Stimulated activated CD4-positive, alpha-beta T cell treated with anti-CD3 and anti-CD28 coated beads, Interleukin-15, amount 100 ng/mL, for 48 hours (primary cell): ENCODE data around the gene GZMM.

Experiments
- DNase-seq, 2 donors: peaks; one replicate each; pipeline ENCODE4 v3.0.0-alpha.2; 2020; ENCODE audit warnings: low read depth in 2 of 2

GZMM gene

DNA sequence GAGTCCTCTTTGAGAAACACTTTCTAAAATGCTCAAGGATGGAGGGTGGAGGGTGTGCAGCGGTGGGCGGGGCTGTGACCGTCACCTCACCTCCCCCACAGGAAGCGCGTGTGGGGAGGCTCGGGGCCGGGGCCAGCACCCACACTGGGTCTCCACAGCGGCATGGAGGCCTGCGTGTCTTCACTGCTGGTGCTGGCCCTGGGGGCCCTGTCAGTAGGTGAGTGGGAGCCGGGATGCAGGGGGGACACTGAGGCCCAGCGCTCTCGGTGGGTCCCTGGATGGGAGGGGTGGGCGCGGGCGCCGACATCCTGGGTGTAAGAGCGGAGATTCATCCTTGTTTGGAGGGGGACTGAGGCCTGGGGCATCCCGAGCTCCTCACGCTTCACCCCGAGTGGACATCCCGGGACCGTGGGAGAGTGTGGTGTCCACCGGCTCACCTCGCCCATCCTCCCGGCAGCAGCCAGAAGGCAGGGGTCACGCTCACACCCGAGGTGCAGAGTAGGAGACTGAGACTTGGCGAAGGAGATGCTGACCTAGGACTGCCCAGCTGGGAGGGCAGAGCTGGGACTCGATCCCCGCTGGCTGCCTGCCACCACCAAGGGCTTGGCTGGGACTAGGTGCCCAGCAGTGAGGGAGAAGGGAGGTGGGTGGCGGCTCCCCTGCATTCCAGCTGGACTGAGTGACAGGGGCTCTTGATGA is at the start of gene GZMM:
TSS of gene GZMM (plus strand) at position 144 of the 699 bp plus-strand sequence. CDS start at position 163, 19 bp downstream.
- DNase-seq: peak; percentile 50 to 62

GRCh38 chr19:494171-495080 is 49.4 kb upstream of the GZMM start:
- DNase-seq: no peak

GRCh38 chr19:495081-495401 is 48.8 kb upstream of the GZMM start:
- no peak for DNase-seq

- DNase-seq: no peak
These were observed 48.3 kb upstream of the GZMM start for GRCh38 chr19:495402-496111.

DNA sequence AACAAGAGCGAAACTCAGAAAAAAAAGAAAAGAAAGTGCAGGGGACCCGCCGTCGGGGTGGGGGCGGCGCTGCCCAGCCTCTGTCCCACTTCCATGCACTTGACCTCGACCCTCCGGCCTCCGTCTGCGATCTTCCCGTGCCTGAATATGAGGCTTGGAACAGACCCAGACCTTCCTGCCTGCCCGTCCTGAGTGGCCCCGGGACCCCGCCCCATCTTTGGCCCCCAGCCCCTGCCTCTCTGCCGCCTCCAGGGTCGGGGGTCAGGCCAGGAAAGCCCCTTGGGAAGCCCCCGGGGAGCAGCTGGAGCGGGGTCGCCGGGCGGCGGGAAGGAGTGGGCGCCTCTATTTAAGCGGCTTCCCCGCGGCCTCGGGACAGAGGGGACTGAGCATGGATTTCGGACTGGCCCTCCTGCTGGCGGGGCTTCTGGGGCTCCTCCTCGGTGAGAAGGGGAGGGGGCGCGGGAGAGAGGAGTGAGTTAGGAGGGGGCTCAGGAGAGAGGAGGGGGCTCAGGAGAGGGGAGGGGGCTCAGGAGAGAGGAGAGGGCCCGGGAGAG is 47.7 kb upstream of the GZMM start, which contains the start of gene MADCAM1:
TSS of gene MADCAM1 (plus strand) at position 375 of the 554 bp plus-strand sequence. CDS start at position 389, 14 bp downstream.
- no peak for DNase-seq

GRCh38 chr19:496986-497385 is 46.9 kb upstream of the GZMM start:
- no peak for DNase-seq

DNA sequence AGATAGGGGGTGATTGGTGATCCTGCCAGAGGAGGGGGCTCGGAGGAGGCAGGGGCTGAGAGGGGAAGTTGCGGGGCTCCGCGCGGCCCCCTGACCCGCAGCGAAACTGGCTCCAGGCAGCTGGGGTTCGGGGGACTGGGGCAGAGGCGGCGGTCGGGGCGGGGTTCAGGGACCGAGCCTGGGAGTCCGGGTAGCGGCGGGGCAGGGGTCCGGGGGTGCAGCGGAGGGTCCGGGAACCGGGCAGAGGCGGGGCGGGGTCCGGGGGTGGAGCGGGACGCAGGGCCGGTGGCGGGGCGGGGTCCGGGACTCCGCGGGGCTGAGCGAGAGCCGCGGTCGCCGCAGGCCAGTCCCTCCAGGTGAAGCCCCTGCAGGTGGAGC is 46.4 kb upstream of the GZMM start:
- no peak for DNase-seq

- DNase-seq: no peak
These were observed 45.9 kb upstream of the GZMM start for GRCh38 chr19:497869-498510.

DNA sequence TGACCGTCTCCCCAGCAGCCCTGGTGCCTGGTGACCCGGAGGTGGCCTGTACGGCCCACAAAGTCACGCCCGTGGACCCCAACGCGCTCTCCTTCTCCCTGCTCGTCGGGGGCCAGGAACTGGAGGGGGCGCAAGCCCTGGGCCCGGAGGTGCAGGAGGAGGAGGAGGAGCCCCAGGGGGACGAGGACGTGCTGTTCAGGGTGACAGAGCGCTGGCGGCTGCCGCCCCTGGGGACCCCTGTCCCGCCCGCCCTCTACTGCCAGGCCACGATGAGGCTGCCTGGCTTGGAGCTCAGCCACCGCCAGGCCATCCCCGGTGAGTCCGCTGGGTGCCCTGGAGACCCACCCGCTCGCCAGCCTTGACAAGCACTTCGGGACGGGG is 45.4 kb upstream of the GZMM start:
- no peak for DNase-seq

DNA sequence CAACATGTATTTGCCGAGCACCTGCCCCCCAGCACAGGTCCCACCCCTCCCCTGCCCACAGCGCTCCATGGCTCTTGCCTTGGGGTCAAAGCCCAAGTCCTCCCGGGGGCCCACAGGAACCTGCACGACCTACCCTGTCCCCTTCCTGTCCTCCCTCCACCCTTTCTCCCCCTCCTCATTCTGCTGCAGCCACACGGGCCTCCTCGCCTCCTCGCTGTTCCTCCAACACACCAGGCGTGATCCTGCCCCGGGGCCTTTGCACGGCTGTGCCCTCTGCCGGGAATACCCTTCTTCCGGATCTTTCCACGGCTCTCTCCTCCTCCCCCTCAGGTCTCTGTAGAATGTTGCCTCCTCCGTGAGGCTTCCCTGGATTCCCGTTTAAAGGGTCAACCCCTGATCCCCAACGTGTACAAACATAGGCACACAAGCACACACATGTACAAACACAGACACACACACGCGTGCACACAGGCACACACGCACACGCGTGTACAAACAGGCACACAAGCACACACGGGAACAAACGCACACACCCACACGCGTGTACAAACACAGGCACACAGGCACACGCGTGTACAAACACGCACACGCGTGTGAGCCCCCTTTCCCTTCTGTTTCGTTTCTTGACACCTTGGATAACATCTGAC is 44.8 kb upstream of the GZMM start:
- DNase-seq: no peak

- DNase-seq: no peak
These were observed 42.2 kb upstream of the GZMM start for GRCh38 chr19:501646-502045.

DNA sequence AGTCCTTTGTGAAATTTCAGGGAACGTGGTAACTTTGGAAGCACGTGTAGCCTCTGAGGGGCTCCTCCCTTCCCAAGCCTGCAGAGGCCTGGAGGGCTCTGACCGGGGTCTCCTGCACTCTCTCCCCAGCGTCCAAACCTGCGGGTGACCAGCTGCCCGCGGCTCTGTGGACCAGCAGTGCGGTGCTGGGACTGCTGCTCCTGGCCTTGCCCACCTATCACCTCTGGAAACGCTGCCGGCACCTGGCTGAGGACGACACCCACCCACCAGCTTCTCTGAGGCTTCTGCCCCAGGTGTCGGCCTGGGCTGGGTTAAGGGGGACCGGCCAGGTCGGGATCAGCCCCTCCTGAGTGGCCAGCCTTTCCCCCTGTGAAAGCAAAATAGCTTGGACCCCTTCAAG is 39.2 kb upstream of the GZMM start:
- DNase-seq: no peak

- peak; percentile 89 to 95 for DNase-seq
These were observed 37.2 kb upstream of the GZMM start for GRCh38 chr19:506404-507285.

- peak; percentile 78 to 83 for DNase-seq
These were observed 36.3 kb upstream of the GZMM start, which contains the start of gene TPGS1 for GRCh38 chr19:507286-508203. TSS of gene TPGS1 (plus strand) at chr19:507497. CDS start at chr19:507507, 10 bp downstream.

GRCh38 chr19:508204-509150 is 35.4 kb upstream of the GZMM start:
- DNase-seq: no peak

DNA sequence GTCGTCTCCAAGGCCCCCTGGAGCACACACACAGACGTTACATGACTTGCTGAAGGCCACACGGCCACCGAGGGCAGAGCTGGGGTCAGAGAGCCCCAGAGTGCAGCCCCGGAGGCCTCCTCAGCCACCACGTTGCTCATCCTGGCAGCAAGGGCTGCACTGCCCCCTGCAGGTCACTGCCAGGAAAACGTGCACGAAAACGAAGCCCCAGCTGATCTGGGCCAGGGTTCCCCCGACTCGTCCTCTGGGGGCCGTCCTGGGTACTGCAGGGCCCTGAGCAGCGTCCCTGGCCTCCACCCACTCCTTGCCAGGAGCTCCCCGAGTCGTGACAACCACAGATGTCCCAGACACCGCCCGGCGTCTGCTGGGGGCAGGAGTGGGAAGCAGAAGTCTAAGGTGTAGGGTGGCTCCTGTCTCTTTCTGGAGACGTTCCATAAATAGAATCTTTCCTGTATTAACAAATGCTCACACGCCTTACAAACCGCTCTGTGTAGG is 33.2 kb upstream of the GZMM start:
- peak; percentile 92 to 95 for DNase-seq

- peak in 1 of 2 donors; percentile 60 for DNase-seq
These were observed 32.6 kb upstream of the GZMM start for GRCh38 chr19:511101-511851.
